Ishikawa (cell line): ENCODE data around the gene TMEM117.

Experiments used
- CREB1 ChIP-seq: IDR thresholded peaks from 2 replicates; pipeline ENCODE4 v1.6.1; 2012; ENCODE audit warnings: low read depth
- EGR1 ChIP-seq: IDR thresholded peaks from 2 replicates; pipeline ENCODE4 v1.6.1; 2012
- FOXM1 ChIP-seq: IDR thresholded peaks from 2 replicates; pipeline ENCODE4 v1.6.1; 2012; ENCODE audit warnings: low read depth, borderline replicate concordance
- NFIC ChIP-seq: IDR thresholded peaks from 2 replicates; pipeline ENCODE4 v1.6.1; 2012

DNA sequence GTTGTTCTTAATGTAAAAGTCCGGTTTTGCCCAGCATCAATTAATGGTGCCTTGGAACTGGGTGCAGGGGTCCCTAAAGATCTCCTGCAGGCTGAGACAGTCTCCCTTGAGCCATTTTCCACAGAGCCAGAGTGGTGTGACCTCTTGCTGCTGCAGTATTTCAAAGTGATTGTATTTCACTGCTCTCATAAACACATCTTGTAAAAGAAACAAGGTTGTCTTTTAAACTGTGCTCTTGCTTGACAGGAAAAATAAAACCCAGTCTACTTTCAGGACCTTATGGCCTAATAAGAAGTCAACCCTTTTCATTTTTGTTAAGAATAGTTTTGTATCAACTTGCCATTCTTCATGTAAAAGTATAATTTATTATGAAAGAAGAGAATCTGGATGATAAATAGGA is 44.7 kb downstream of the TMEM117 start:
- TF ChIP-seq FOXM1 (no peak), NFIC (no peak), EGR1 (no peak), CREB1 (no peak)
